Glomerular endothelial cell (primary cell): ENCODE measurements around the gene HSD17B3. TPM values are rescaled to one million over a fixed set of nuclear protein-coding genes. Genes with fewer than 3 reads are reported as not detected.
"Not testable (repeated sequence)": the region's sequence is repeated elsewhere in the genome, so short reads cannot be mapped to it uniquely, and the experiment has no call there.

Experiments used
- DNase-seq: peaks from one replicate; pipeline ENCODE4 v3.0.0-alpha.2; 2011; ENCODE audit warnings: low read depth, low spot score; ENCODE audit errors: extremely low read depth
- total RNA-seq: library from RNA; depleted of rRNA; stranded (reverse); fragments of >200 nt; gene quantifications from 2 replicates; pipeline ENCODE4 v1.2.3, GENCODE V29; 2015

HSD17B3 gene
- total RNA-seq, 1 donor from 2014 or later = not detected

DNA sequence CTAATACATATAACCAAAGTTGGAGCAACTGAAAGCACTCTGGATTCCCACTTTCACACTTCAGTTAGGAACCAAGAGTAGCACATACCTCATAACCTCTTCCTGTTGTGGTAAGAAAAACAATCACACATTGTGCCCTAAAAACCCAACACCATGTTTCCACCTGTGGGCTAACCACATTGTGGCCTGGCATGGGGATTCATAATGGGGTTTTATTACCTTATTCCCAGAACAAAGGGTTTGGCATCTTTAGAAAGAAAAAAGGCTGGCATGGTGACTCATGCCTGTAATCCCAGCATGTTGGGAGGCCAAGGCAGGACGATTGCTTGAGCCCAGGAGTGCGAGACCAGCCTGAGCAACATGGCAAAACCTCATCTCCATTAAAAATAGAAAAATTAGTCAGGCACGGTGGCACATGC, 60.6 kb downstream of the HSD17B3 start:
- no peak for DNase-seq

DNA sequence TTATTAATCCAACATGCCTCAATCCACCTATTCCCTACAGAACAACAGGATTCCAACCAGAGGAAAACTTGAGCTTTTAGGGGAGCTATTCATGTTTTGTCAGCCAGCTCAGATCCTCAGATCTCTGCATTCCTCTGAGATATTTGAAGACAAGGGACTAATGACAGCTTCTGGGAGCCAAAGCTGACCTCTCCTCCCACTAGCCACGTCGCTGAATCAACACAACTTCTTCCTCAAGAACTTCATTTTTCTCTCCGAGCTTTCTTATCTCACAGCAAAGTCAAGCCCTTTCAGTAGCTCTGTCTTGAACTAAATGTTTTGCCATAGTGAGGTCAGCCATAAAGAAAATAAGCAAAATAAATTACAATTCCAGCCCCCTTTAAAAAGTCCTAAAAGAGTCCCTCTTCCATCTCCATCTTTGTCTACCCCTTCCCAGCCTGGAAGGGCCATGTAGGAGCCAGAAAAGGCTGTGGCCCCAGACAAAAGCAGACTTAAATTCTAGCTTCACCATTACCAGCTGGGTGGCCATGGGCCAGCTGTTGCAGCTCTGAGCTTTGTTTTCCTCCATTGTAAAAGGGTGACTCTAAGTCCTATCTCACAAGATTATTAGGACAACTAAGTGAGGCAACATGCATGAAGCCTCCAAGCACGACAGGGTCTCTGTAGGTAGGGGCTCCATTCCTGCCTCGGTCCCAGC, 65.0 kb downstream of the HSD17B3 start:
- DNase-seq = no peak

DNA sequence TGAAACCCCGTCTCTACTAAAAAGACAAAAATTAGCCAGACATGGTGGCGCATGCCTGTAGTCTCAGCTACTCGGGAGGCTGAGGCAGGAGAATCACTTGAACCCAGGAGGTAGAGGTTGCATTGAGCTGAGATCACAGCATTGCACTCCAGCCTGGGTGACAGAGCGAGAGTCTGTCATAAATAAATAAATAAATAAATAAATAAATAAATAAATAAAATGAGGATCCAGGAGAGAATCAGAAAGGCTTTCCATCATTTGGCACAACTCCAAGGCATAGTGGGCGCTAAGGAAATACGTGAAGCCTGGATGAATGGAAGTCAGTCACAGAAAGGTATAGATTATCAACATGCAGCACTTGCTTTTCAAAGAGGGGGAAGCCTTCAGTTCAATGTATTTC, 65.6 kb downstream of the HSD17B3 start:
- not testable (repeated sequence) for DNase-seq

DNA sequence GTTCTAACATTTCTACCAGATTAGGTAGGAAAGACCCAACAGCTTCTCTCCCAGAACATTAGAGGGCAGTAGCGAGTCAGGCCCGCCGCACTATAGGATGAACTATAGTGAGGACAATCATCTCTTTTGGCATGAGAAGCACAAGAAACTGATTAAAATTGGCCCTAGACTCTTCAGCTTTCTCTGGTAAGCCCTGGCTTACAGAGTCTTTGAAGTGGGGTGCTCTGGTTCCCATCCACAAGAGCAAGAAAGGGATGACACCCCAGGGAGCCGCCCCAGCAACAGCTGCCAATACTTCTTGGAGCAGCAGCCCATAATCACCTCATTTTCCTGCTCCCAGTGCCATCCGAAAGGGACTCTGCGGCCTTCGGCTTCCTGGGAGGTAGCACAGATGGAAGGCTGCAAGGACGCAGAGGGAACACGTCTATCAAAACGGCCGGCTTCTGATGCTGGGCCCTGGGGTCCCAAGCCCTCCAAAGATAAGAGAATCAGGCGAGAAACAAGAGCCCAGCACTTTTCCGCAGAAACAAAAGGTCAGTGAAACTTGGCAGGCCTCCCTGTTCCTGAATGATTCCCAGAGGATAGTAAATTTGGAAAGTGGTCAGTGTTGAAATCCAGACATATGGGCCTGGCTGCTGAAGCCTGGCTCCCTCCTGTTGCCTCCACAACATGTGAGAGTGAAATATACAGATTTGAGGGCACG, 69.3 kb downstream of the HSD17B3 start:
- DNase-seq = no peak

DNA sequence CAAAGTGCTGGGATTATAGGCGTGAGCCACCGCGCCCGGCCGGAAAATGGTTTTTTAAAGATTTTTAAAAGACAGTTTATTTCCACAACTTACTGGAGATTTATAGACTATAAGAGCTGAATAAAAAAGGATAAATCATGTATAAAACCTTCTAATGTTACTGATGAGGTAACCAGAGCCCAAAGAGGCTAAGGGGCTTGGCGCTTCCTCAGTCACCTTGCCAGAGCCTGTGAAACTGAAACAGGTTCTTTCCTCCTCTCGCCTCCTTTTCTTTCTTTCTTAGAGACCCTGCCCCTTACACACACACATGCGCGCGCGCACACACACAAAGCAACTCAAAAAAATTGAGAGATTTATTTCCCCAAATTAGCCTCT, 69.8 kb downstream of the HSD17B3 start:
- no peak for DNase-seq

DNA sequence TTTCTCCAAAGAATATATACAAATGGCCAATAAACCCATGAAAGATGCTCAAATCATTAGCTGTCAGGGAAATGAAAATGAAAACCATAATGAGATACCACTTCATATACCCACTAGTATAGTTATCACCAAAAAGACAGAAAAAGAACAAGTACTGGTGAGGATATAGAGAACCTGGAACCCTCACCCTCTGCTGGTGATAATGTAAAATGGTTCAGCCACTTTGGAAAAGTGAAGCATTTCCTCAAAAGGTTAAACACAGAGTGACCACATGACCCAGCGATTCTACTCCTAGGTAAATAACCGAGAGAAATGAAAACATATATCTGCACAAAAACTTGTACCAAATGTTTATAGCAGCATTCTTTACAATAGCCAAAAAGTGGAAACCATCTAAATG, 72.0 kb downstream of the HSD17B3 start:
- DNase-seq = no peak

DNA sequence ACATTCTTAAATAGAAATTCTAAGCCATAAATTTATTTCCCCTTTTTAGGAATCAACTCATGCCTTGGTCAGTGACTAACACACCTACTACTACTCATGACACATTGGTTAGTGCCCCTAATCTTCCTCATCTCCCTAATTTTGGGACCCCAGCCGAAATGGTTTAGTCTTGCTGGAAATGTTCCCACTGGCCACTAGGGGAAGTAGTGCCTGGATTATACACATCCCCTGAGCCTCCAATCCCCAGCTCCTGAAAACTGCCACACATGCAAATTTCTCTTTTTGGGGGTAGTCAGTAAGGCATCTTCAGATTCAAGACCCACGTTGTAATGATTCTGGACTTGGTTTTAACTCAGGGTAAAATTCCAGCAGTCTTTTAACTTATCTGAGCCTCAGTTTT, 79.8 kb downstream of the HSD17B3 start:
- DNase-seq = no peak

DNA sequence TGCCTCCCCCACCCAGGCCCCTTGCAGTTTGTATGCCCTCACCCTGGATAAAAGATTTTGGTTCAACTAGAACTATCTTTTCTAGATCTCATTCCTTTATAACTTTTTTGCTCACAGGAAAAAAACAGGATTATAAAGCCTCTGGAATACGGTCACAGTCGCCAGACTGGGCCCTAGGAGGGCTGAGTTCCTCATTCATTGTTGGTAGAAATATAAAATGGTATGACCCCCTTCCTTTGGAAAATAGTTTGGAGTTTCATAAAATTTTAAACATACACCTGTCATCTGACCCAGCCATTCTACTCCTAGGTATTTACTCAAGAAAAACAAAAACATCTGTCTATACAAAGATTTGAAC, 82.1 kb downstream of the HSD17B3 start:
- DNase-seq = no peak

DNA sequence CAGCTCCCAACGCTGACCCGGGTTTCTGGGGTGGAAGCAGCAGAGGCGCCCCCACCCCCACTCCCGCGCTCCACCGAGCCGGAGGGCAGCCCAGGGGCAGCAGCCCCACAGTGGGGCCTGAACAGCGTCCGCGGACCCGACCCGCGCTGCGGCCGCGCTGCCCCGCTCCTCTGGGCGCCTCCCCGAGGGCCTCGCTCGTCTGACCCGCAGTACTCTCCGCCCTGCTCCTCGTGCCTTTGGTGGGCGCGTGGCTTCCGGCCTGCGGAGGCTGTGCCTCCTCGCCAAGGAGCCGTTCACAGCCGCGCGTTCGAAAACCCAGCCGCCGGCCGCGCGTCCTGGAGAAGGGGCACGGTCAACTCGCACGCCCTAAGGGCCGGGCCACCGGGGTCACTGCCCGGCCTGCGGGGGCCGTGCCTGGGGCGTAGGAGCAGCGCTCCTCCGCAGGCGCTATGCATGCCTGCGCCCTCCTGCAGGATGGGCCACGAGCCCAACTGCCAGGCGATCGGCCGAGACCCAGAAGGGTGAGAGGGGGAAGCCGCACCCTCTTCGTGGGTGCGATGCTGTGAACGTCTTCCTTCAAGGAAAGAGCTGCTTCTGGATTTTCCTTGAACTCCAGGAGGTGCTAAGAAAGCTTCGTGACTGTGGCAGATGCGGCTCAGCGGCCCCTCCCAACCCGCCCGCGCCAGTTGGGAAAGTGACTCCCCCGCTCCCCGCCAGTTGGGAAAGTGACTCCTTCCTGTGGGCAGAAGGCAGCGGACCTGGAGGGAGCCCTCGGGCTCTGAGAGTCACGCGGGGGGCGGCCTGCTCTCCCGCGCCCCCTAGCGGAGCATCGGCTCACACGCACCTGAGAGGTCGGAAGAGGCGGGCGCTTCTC, 82.7 kb downstream of the HSD17B3 start:
- no peak for DNase-seq

DNA sequence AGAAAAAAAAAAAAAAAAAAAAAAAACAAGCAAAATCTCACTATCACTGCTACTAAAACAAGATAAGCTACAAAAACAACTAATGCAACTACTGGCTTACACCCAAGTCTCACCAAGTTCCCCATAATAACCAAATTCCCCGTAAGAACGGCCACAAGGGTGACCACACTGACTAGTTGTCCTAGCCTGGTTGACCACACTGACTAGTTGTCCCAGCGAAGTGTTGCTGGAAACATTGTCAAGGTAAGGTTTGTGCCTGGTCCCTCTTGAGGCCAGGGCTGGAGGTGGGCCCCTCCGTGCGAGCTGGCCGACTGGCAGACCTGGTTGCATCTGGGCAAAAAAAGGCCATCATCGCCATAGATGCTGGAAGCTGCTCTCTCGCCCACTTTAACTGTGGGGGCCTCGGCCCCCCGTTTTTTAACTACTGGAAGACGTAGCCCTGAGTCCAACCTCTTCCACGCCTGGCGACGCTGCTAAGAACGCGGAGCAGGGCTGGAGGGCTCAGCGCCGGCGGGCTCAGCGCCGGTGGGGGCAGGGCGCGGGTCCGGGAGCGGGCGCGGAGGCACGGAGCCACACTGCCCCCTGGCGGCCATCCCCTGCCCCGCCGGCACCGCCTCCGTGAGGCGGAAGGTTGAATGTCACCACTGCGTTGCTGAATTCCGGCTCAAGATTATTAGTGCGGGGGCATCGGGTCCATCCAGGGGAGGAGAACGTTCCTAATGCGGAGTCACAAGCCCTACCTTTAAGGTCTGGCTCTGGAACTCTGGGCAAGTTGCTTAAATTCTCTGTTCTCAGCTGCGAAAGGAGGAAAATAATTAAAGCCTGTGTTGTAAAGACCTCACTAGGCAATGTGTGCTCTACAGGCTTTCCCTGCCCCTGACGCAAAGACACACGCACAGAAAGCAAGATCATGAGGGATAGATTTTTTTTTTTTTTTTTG, 84.0 kb downstream of the HSD17B3 start:
- no peak for DNase-seq

DNA sequence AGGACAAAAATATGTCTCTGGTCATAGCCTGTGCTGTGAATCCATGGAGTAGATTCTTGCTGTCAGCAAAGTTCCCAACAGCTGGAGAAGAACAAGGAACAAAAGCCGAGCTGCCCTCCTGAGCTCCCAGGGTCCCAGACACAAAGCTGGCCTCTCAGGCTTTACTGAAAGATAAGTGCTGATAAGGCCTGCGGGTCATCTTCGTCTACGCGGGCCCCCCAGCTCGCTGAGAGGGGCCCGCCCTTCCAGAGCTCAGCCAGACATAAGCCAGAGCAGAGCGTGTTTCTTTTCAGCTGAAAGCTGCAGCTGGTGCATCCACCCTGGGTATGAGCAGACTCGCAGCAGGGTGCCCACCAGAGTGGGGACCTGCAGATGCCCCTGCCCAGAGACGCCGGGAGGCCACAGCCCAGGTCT, 84.7 kb downstream of the HSD17B3 start:
- no peak for DNase-seq

DNA sequence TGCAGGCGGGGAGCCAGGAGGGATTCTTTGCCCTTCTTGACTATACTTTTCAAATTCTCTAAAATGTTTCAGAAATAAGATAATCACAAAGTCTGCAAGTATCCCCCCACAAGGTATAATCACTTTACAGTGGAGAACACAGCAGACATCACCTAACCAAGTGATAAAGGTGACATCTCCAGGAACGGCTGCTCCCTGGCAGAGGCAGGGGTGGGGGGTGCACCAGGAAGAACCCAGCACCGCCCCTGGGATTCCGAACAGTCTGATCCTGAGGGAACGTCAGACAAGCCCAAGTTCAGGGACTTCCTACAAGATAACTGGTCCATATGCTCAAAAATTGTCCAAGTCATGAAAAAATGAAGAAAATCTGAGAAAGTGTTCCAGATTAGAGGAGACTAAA, 85.4 kb downstream of the HSD17B3 start:
- no peak for DNase-seq

DNA sequence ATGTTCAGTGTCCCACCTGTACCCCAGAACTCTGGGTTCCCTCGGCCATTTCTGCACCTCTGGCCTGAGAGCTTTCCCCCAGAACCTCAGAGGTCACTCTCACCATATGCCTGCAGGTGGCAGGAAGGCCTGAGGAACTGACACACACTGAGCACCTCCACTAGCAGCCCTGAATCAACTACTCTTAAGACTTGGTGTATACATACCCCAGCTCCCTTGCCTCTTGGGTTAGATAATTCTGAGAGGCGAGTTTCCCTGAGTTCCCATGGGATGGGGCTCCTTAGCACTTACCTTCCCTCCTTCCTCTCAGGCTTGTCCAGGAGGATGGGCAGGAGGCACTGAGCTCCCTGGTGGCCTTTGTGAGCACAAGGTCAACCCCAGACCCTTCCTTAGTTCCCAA, 86.1 kb downstream of the HSD17B3 start:
- no peak for DNase-seq

DNA sequence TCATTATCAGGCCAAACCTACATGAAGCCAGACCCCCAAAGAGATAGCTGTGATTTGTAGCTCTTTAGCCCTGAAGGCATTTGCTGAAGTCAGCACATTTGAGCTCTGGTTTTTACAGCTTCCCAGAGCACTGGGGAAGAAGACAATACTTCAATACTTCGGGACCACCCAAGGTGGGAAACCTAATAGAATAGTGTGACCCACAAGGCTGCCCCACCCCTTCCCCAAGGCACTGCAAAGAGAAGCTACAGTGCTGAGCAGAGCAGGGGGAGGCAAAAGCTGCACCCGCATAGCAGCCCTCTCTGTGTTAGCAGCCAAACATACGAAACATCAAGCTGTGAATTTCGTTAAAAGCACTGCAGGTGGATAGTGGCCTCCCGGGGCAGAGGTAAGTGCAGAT, 87.3 kb downstream of the HSD17B3 start:
- no peak for DNase-seq

DNA sequence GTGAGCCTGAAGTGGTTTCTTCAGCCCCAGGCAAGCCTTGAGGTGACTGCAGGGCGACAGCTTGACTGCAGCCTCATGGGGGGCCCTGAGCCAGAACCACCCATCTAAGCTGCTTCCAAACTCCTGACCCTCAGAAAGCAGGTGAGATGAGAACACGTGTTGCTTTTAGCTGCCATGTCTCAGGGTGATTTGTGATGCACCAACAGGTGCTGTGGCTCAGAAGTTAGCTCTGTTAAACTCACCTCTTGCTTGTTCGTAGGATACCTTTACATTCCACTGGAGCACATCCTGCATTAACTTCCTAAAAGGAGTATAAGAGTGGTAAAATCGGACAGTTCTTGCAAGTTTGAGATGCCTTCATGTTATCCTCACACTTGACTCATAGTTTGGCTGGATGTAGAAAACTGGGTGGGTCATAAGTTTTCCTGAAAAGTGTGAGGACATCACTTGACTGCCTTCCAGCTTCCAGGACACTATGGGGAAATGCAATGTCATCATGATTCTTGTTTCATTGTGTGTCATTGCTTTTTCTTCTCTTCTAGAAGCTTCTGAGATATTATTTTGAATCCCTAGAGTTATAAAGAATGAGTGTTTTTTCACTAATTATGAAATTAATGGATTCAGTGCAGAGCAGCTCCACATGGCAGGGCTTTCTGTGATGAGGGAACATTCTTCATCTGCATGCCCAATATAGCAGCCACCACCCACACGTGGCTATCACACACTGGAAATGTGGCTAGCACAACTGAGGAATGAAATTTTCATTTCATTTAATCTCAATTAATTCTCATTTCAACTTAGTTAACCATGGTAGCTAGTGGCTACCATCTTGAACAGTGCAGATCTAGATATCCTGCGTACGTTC, 92.3 kb downstream of the HSD17B3 start:
- DNase-seq = no peak

DNA sequence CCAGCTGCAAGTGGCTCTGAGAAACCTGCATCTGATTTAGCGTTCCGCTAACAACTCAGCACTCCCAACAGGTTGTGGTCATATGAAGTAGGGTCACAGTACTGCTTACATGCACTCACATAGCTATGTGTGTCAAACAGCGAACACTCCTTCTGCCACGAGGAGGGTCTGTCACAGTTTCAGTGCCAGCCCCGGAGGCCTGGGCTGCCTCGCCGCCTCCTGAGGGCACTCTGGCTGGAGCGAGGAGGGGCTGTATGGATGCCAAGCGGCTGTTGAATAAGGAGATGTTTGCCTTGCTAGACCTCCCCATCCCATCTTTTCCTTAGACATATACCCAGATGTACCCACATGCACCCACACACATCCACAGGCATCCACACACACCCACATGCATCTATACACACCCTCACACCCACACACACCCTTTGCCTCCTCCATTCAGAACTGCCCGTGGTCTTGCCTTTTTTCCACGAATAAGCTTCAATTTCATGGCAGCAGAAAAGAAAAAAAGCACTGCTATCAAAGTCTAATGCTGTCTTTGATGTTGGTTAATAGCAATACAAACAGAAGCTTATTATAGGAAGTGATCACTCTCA, 95.7 kb downstream of the HSD17B3 start:
- no peak for DNase-seq

DNA sequence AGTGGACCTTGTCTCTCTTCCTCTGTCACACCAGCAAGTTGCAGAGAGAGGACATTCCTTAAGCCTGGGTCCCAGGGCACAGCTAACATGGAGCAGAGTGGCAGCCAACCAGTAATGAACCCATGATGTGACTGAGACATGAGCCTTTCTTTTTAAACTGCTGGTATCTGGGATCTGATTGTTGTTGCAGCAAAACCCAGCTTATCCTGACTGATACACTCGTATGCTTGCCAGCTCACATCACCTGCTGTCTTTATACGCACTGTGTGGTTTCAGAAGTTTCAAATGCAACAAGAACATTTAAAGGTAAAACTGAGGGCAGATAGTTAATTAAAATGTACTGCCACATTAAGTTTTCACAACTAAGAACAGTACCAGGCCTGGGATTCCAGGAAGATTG, 97.1 kb downstream of the HSD17B3 start:
- DNase-seq = no peak

DNA sequence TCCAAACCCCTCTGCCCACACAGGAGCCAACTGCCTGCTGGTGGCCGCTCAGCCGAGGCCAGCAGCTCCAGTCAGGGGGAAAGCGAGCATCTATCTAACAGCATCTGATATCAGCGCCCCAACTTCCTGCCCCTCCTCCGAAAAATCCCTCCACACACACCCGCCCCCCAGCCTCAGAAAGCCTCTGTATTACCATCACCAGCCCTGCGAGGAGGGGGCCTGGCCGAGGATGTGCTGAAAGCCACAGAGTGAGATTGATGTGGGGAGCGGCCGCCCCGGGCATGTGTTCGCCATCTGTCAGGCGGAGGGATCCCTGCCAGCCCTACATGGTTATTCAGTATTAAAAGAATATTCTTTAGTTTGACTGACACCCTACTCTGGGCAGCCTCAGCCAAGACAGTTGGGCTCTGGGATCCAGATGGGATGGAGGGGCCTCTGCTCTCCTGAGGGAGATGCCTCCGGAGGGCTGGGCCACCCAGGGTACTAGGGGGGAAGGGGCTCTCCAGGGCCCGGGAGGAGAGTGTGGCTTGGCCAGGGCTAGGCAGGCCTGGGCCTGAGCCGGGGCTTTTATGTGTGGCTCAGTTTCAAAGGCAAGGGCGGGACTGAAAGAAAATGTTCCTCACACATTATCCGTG, 98.0 kb downstream of the HSD17B3 start:
- no peak for DNase-seq
